Cortex of kidney (tissue), 1 donor: ENCODE results near the gene TUBB3.
"Not testable (repeated sequence)": the region's sequence is repeated elsewhere in the genome, so short reads cannot be mapped to it uniquely, and the experiment has no call there.

Source experiments
- DNase-seq: peaks from one replicate; lab custom pipeline; 2025; lab: John Stamatoyannopoulos, UW

Gene TUBB3

GRCh38 chr16:89922884-89923639 is at the start of gene TUBB3:
TSS of gene TUBB3 (plus strand) at chr16:89923342. CDS start at chr16:89923402, 60 bp downstream.
- no peak for DNase-seq

GRCh38 chr16:89873972-89874689 is 49.0 kb upstream of the TUBB3 start:
- peak; percentile 59 for DNase-seq

GRCh38 chr16:89879123-89879522 is 44.0 kb upstream of the TUBB3 start:
- not testable (repeated sequence) for DNase-seq

- DNase-seq, result no peak
Observed at GRCh38 chr16:89880477-89881367, 42.4 kb upstream of the TUBB3 start.

- DNase-seq, result no peak
Observed at GRCh38 chr16:89881368-89881730, 41.8 kb upstream of the TUBB3 start.

GRCh38 chr16:89883346-89884040 is 39.6 kb upstream of the TUBB3 start:
- no peak for DNase-seq

GRCh38 chr16:89884041-89884421 is 39.1 kb upstream of the TUBB3 start:
- DNase-seq, result no peak

- DNase-seq, result no peak
Observed at GRCh38 chr16:89887243-89887642, 35.9 kb upstream of the TUBB3 start.

- DNase-seq, result no peak
Observed at GRCh38 chr16:89890200-89890599, 32.9 kb upstream of the TUBB3 start.

- no peak for DNase-seq
Observed at GRCh38 chr16:89890886-89891657, 32.1 kb upstream of the TUBB3 start.

- DNase-seq, result no peak
Observed at GRCh38 chr16:89892055-89892630, 31.0 kb upstream of the TUBB3 start.

- no peak for DNase-seq
Observed at GRCh38 chr16:89892635-89893034, 30.5 kb upstream of the TUBB3 start.

GRCh38 chr16:89893642-89894548 is 29.2 kb upstream of the TUBB3 start:
- DNase-seq, result no peak

GRCh38 chr16:89895482-89896250 is 27.5 kb upstream of the TUBB3 start:
- DNase-seq, result no peak

- no peak for DNase-seq
Observed at GRCh38 chr16:89897204-89897603, 25.9 kb upstream of the TUBB3 start.

- no peak for DNase-seq
Observed at GRCh38 chr16:89898201-89898967, 24.8 kb upstream of the TUBB3 start.

GRCh38 chr16:89899879-89900481 is 23.2 kb upstream of the TUBB3 start:
- DNase-seq, result no peak

GRCh38 chr16:89900885-89901284 is 22.3 kb upstream of the TUBB3 start:
- DNase-seq, result no peak
